RWPE2 (cell line): ENCODE measurements around the gene LTB4R.
A peak's percentile ranks its signal among the peaks of the same experiment; 100 is the strongest.
"Not testable (repeated sequence)": the region's sequence is repeated elsewhere in the genome, so short reads cannot be mapped to it uniquely, and the experiment has no call there.

Experiments used
- ATAC-seq: fragments of 200-7000 bp; cut with Tn5 transposase; 3 replicates; pipeline ENCODE4 v1.9.1; 2021; ENCODE audit warnings: low read depth
- DNase-seq: peaks from one replicate; pipeline ENCODE4 v3.0.0-alpha.2; 2020; ENCODE audit warnings: low spot score
- H3K27ac ChIP-seq: fragments of 450-650 bp; 2 replicates; pipeline ENCODE4 v1.5.1; 2017; ENCODE audit warnings: mild to moderate bottlenecking; ENCODE audit not compliant: poor library complexity, severe bottlenecking
- H3K27me3 ChIP-seq: fragments of 250-450 bp; sonication (Bioruptor Pico); 2 replicates; pipeline ENCODE4 v1.5.1; 2021; ENCODE audit warnings: mild to moderate bottlenecking, moderate library complexity; ENCODE audit not compliant: insufficient read depth, poor library complexity, severe bottlenecking
- H3K36me3 ChIP-seq: fragments of 250-450 bp; sonication (Bioruptor Pico); 2 replicates; pipeline ENCODE4 v1.5.1; 2020; ENCODE audit warnings: low read depth, mild to moderate bottlenecking, moderate library complexity
- H3K4me1 ChIP-seq: fragments of 250-450 bp; sonication (Bioruptor Pico); 2 replicates; pipeline ENCODE4 v1.5.1; 2021; ENCODE audit warnings: mild to moderate bottlenecking, moderate library complexity; ENCODE audit not compliant: insufficient read depth, poor library complexity, severe bottlenecking
- H3K4me3 ChIP-seq: fragments of 250-450 bp; sonication (Bioruptor Pico); 2 replicates; pipeline ENCODE4 v1.5.1; 2021; ENCODE audit warnings: mild to moderate bottlenecking, moderate library complexity; ENCODE audit not compliant: severe bottlenecking
- H3K9me3 ChIP-seq: fragments of 250-450 bp; sonication (Bioruptor Pico); 2 replicates; pipeline ENCODE4 v1.5.1; 2021; ENCODE audit warnings: mild to moderate bottlenecking, moderate library complexity; ENCODE audit not compliant: severe bottlenecking
- TF ChIP-seq, protein P1 (sequence below): fragments of 450-650 bp; IDR thresholded peaks from one replicate; pipeline ENCODE4 v1.5.1; 2017; ENCODE audit warnings: mild to moderate bottlenecking, moderate library complexity; ENCODE audit not compliant: poor library complexity, severe bottlenecking

Gene LTB4R

DNA sequence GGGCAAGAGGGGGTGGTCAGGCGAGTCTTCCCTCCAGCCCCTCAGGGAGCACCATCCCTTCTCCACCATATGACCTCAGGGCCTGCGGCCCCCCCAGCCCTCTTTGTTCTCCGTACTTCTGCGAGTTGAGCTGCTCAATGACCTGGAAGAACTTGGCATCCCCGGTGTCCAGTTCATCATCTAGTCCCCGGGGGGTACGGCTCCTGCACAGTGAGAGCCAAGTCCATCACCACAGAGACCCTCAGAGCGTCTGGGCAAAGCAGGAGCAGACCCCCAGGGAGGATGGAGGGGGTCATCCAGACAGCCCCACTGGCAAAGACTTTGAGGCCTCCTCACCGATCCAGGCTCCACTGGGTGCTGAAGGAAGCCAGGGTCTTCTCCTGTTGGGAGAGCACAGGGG is 14.7 kb downstream of the LTB4R start:
- Histone ChIP-seq H3K27ac (no peak overlapping the region), H3K27me3 (no peaks in the 10 kb centered on the region)

DNA sequence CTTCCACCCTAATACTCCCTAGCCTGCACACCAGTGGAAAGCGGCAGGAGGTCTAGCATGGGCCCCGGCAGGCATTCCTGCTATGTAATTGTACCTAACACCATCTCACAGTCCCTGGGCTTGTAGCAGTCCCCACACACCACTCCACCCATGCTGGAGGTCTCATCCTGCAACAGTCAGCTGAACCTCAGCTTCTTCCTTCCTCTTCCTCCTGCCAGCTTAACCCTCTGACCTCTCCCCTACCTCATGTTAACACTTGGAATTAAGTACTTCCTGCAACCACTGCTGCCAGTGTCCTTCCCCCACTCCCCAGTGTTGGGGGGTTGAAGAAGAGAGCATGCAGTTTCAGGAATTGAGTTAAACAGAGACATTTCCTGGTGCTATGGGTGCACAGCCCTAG is 16.0 kb downstream of the LTB4R start:
- no peak overlapping the region for H3K27ac ChIP-seq
- H3K4me1 ChIP-seq = no peaks in the 10 kb centered on the region
- no peaks in the 10 kb centered on the region for H3K9me3 ChIP-seq
- no peaks in the 10 kb centered on the region for H3K27me3 ChIP-seq
- H3K36me3 ChIP-seq = no peaks in the 10 kb centered on the region
- ATAC-seq (no peak), DNase-seq (no peak)
- TF ChIP-seq, protein P1, sequence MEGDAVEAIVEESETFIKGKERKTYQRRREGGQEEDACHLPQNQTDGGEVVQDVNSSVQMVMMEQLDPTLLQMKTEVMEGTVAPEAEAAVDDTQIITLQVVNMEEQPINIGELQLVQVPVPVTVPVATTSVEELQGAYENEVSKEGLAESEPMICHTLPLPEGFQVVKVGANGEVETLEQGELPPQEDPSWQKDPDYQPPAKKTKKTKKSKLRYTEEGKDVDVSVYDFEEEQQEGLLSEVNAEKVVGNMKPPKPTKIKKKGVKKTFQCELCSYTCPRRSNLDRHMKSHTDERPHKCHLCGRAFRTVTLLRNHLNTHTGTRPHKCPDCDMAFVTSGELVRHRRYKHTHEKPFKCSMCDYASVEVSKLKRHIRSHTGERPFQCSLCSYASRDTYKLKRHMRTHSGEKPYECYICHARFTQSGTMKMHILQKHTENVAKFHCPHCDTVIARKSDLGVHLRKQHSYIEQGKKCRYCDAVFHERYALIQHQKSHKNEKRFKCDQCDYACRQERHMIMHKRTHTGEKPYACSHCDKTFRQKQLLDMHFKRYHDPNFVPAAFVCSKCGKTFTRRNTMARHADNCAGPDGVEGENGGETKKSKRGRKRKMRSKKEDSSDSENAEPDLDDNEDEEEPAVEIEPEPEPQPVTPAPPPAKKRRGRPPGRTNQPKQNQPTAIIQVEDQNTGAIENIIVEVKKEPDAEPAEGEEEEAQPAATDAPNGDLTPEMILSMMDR = no peak
- no peak overlapping the region for H3K4me3 ChIP-seq

More for the DNA sequence above, 14.7 kb downstream of the LTB4R start:
- ATAC-seq (no peak), DNase-seq (no peak)
- Histone ChIP-seq H3K4me1 (no peaks in the 10 kb centered on the region), H3K36me3 (no peaks in the 10 kb centered on the region), H3K4me3 (no peak overlapping the region), H3K9me3 (no peaks in the 10 kb centered on the region)
- TF ChIP-seq, protein P1 = no peak

DNA sequence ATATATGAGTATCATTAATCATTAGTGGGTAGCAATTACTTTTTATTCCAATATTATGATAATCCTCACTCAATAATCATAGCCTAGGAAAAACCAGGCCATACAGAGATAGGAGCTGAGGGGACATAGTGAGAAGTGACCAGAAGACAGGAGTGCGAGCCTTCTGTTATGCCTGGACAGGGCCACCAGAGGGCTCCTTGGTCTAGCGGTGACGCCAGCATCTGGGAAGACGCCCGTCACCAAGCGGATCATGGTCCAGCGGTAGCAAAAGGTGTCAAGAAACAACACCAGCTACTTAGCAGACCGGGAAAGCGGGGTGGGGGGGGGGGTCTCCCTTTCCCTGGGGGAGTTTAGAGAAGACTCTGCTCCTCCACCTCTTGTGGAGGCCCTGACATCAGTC is 16.6 kb downstream of the LTB4R start:
- not testable (repeated sequence) for DNase-seq, ATAC-seq, H3K27ac ChIP-seq, H3K4me1 ChIP-seq, H3K36me3 ChIP-seq, H3K4me3 ChIP-seq, H3K9me3 ChIP-seq, H3K27me3 ChIP-seq
- TF ChIP-seq, protein P1 = peak; percentile 88

DNA sequence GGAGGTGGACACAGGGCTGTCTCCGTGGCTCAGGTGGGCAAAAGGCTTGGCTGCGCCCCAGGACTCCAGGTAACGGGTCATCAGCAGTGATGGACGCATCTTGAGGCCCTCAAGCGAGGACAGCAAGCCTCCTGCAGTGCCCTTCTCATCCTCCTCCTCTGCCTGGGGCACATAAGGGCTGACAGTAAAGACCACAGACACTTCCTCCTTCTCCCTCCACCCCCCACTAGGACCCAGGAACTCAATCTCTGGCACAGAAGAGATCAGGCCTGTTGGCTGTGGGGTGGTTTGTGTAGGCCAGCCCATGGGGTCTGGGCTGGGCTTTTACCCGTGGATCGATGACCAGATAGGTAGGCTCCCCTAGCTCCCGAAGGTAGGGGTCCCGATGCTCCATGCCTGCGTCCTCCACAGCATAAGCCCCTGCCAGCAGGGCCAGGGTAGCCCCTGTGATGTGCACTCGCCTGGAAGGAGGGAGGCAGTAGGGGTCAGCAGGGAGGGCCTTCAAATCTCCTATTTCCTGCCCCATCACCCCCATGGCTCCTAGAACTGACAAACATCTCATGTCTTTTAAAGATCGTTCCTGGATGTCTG is 17.9 kb downstream of the LTB4R start:
- Histone ChIP-seq H3K4me3 (no peak overlapping the region), H3K4me1 (peaks cover 3% of the 10 kb centered on the region), H3K27me3 (peaks cover 13% of the 10 kb centered on the region), H3K27ac (no peak overlapping the region), H3K36me3 (no peaks in the 10 kb centered on the region), H3K9me3 (no peaks in the 10 kb centered on the region)
- TF ChIP-seq, protein P1 = no peak
- DNase-seq (no peak), ATAC-seq (no peak)

DNA sequence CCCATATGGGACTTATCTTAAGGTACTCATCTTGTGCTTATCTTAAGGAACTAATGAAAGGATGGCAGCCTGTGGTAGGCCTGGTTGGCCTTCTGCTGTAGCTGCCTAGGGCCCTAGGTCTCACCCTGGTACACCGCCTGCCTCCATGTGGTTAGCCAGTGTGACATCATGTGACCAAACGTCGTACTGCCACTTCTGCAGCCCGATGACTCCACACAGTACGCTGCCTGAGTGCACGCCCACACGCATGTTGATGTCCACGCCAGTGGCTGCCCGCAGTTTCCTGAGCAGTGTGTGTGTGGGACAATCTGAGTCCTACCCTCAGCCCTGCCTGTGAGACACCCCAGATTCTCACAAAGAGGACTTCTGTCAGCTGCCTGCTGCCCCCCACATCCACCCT is 18.4 kb downstream of the LTB4R start:
- peaks cover 19% of the 10 kb centered on the region for H3K27me3 ChIP-seq
- ATAC-seq (no peak), DNase-seq (no peak)
- TF ChIP-seq, protein P1 = no peak
- H3K4me3 ChIP-seq = no peak overlapping the region
- peaks cover 3% of the 10 kb centered on the region for H3K4me1 ChIP-seq
- no peaks in the 10 kb centered on the region for H3K36me3 ChIP-seq
- H3K9me3 ChIP-seq = no peaks in the 10 kb centered on the region
- H3K27ac ChIP-seq = no peak overlapping the region
